Stimulated activated CD8-positive, alpha-beta memory T cell treated with anti-CD3 and anti-CD28 coated beads, Interleukin-15, amount 100 ng/mL, for 1 hour (primary cell): ENCODE data around the gene PAPSS1.
"Not testable (repeated sequence)": the region's sequence is repeated elsewhere in the genome, so short reads cannot be mapped to it uniquely, and the experiment has no call there.

Experiments
- DNase-seq: peaks from one replicate; pipeline ENCODE4 v3.0.0-alpha.2; 2020; ENCODE audit warnings: low read depth

PAPSS1 gene

DNA sequence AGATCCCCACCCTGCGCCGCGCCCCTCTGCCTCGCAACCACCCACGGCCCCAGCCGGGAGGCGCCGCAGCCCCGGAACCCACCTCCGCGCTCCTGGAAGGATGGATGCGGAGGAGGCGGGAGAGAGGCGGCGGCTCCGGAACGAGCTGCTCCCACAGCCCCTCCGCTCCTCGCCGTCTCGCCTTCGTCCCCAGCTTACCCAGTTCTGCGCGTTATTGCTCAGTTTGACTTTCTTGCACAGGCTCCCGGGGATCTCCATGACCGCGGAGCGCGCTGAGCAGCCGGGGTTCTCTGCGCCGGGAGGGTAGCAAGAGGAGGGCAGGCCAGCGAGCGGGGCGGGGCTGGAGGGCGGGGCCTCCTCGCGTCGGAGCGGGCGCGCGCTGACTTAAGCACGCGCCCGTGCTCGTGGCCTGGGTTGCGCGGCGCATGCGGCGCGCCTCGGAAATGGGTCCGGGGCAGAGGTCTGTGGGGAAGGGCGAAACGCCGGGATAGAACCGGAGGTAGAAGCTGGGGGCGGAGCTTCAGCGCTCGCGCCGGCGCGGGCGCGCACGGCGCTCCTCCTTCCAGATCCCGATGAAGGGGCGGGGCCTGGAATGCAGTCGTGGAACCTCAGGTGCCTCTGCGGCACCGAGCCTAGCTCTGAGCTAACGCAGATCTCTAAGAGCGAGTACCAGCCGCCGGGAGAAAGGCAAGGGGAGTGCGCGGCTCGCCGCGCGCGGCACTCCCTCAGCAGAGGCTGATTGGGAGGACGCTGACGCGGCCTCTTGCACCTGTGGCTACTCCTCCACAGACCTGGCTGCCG, at the start of gene PAPSS1:
TSS of gene PAPSS1 (minus strand) at position 313 of the 801 bp plus-strand sequence. CDS start at position 258, 55 bp downstream.
- peak; percentile 87 for DNase-seq

DNA sequence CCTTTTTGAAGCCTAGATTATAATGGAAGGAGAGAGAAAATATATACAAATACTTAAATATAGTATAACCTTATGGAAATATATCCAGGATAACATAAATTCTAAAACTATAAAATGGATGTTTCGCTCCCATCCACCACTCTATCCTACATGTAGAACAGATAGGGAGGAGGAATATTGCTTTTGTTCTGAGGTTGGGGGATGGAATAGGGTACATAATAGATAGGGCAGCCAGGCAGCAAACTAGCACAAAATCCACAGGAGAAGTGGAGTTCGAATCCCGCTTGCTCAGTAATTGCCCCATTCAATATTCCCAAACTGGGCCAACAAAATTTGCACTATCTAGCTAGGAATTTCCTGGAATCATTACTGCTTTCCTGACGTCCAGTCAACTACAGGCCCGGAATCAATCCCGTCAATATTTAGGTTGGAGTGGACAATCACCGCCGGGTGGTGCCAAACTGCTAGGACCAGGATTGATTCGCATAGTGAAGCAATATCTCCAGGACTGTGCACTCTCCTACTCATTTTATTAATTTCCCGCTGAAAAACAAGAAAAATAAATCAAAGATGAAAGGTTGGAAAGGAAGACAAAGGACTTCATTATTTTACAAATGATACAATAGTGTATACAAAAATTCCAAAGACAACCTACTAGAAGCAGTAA, 40.4 kb upstream of the PAPSS1 start:
- no peak for DNase-seq

DNA sequence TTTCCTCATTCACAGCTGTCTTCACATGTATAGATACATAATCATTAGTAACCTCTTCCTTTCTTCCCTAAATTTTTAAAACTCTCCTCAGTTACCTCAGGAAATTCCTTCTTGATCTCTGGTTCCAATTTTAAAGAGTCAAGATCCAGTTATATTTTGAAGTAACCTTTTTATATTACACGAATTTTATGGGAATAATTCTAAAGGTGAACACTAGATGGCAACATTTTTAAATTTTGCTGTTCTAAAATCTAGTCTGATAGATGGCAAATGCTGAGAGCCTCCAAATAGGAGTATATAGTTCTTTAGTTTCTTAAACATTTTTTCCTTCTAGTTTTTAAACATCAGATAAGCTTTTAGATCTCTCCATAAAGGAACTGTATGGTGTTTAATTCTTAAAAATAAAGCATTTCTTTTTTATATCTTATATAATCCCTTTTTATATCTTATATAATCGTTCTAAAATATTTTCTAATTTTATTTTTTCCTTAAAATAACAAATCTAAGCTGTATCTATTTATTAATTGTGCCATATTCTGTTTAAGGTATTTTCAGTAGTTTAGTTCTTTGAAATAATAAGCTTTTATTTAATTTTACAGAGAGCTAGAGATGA, 37.9 kb upstream of the PAPSS1 start:
- DNase-seq: no peak

DNA sequence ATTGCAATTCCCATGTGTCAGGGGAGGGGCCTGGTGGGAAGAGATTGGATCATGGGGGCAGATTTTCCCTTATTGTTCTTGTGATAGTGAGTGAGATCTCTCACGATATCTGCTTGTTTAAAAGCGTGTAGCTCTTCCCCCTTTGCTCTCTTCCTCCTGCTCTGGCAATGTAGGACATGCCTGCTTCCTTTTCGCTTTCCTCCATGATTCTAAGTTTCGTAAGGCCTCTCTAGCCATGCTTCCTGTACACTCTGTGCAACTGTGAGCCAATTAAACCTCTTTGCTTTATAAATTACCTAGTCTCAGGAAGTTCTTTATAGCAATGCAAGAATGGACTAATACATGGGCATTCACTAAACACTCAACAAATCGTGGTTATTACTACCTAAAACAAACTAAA, 37.2 kb upstream of the PAPSS1 start:
- no peak for DNase-seq

DNA sequence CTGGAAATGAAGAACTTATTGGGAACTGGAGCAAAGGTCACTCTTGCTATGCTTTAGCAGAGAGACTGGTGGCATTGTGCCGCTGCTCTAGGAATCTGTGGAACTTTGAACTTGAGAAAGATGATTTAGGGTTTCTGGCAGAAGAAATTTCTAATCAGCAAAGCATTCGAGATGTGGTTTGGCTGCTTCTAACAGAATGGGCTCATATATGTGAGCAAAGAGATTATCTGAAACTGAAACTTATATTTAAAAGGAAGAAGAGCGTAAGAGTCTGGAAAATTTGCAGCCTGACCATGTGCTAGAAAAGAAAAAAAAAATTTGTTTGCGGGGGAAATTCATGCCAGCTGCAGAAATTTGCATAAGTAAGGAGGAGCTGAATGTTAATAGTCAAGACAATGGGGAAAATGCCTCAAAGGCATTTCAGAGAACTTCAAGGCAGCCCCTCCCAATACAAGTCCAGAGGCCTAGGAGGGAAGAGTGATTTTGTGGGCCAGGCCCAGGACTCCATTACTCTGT, 35.9 kb upstream of the PAPSS1 start:
- DNase-seq: no peak

DNA sequence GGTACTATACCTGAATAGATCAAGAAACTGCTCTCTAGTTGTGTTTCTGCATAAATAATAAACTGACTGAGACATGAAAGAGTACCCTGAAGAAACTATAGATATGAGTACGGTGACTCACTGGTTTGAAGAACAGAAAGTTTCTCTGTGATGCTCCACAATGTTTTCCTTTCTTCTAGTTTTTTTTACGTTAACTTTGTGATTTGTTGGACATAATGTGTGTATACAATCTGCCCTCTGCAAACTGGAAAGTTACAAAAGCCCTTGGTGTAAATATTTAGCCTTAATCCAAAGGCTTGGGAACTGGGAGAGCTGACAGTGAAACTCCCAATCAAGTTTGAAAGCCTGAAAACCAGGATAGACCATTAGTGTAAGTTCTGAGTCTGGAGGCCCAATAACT, 31.6 kb upstream of the PAPSS1 start:
- DNase-seq: no peak

DNA sequence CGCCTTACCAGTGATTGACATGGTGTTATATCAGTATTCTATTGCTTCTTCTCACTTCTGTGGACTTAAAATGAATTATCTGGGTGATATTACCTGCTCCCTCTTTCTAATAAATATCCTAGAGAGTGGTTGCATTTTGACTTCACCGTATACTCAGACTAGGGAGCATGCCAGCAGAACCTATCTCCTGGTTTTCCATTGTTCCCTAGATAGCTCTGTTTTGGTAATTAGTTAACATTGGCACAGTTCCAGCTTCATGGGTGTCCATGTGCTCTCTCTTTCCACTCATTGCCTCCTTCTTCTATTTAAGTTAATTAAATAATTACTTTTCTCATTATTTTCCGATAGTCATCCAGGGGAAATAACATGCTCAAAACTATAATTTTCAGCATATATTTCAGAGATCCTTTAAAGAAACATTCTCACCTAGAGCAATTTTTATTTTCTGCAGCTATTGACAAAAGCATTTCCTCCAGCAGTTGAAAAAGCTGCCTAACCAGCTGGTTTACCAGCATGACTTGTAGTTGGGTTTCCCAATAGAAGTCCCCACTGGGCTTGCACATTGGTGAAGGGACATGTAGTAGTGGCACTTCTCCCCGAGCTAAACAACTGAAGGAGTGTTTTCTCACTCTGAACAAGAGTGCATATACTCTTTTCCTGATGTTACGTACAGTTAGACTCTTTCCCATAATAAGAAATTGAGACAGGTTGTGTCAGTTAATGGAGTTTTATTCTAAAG, 27.9 kb upstream of the PAPSS1 start:
- no peak for DNase-seq

DNA sequence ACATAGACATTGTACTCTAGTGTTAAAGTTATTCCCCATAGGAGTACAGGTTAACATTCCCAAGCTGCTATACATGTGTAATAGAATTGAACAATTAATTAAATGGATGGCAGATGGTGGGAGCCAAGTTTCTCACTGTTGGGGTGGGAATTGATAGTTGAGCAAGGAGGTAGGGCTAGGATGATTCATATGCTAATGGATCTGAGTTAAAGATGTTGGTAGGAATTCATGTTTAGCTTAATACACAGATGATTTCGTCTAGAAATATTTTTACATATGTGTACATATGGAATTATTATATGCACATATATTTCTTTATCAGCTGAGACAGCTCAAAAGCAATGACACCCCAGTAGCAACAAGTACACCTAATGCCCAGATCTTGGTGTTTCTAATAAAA, 26.1 kb upstream of the PAPSS1 start:
- no peak for DNase-seq

DNA sequence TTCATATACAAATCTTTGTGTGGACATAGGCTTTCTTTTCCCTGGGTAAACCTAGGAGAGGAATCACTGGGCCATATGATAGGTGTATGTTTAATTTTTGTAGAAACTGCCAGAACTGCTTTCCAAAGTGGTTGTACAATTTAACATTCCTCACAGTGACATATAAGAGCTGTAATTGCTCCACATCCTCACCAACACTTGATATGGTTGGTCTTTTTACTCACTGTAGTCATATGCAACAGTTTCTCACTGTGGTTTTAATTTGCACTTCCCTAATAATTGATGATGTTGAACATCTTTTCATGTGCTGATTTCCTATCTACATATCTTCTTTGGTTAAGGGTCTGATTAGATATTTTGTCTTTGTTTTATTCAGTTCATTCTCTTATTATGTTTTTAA, 24.5 kb upstream of the PAPSS1 start:
- no peak for DNase-seq

DNA sequence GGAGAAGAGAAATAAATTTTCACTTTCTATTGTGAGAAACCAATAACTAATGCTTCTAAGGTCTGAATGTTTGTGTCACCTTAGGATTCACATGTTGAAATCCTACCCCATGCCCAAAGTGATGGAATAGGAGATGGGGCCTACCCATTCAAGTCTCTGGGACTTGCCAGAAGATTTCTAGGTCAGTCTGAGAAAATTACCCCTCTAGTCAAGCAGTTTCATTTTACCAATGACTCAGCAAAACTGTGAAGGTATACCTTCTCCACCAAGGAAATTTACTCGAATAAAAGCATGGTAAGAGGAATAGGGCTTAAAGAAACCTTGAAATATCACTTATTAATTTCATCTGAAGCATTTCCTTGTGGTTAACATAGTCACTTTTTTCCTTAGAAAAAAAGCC, 23.5 kb upstream of the PAPSS1 start:
- DNase-seq: no peak

DNA sequence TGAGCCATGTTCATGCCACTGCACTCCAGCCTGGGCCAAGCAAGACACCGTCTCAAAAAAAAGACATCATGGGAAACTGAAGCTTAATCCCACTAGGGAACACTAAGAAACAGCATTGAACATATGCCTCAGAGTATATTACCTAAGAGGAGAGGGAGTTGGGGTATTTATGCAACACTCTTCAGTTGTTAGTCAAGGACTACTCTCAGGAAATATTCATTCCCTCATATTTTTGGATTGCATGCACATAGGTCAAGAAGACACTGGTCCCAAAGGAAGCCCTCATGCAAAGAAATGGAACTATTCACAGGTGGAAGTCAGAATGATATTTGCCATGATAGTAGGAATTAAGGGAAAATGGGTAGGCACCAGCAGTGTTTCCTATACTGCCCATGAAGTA, 22.8 kb upstream of the PAPSS1 start:
- no peak for DNase-seq

DNA sequence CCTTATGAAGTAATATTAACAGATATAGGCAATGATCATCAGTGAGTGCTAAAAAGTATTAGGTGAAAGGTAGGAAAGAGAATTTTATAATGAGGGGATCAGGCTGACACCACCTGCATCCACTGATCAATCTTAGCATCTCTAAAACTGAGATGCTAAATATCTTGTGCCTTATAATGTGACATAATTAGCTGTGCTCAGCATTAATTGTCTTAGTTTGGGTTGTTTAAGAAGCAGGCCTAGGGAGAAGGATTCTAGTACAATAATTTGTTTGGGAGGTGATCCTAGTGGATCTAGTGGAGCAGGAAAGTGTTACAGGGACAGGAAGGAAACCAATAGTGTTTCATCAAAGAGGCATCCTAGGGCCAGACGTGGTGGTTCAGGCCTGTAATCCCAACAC, 22.2 kb upstream of the PAPSS1 start:
- no peak for DNase-seq

DNA sequence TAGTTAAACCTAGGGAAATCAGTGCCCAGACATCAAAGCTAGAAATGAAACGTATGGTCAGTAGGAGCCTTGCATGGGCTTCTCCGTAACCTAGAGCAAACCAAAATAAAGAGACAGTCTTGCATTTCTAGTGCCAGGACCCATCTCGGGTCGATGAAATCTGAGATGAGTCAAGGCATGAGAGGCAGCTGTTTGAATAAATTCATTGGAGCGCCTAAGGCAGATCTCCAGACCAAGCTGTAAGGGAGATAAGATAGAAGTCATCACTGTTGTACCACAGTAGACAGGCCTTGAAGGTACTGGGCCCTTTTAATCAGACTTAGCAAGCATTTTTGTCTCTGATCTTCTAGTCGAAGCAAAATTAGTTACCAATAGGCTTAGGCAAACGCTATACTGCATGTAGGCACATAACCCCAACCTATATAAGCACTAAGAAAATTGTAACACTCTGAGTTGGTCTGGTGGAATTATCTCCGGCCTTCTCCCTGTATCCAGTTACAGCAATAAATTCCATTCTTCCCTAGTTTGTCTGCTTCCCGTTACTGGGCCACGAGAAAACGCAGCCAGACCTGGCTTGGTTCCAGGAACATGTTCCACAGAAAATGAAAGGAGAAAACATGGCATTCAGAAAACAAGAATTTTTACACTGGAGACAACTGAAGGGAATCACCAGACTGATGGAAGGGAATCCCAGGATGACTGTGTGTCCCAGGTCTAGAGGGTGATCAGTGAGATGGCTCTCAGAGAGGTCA, 21.1 kb upstream of the PAPSS1 start:
- no peak for DNase-seq

DNA sequence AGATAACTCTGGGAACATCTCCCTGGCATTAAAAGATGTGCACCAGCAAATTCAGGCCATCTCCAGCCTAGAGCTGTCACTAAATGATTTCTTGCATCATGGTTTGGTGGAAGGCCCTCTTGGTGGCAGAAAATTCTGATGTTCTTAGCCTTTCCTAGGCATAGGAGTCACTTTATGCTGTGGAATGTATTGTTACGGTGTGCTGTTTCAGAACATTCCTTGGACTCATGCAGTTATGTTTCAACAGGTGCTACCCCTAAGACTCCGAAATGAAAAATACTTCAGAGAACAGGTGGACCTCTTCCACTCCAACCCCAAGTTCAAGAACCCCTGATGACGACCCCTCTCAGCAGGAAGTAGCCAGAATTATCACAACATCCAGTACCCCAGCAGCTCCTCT, 20.3 kb upstream of the PAPSS1 start:
- no peak for DNase-seq

DNA sequence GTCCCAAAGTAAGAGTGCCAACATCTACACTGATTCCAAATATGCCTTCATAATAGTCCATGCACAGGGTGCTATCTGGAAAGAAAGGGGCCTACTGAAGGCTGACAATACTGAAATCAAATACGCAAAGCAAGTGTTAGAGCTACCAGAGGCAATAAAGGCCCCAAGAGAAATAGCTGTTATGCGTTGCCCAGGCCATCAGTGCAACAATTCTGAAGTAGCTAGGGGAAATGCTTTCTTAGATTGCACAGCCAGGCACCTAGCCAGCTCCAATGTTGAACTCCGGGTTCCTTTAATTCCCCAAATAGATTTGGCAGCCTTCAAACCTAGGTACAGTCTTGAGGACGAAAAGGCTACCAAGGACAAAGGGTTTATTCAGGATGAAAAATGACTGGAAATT, 17.4 kb upstream of the PAPSS1 start:
- DNase-seq: no peak

DNA sequence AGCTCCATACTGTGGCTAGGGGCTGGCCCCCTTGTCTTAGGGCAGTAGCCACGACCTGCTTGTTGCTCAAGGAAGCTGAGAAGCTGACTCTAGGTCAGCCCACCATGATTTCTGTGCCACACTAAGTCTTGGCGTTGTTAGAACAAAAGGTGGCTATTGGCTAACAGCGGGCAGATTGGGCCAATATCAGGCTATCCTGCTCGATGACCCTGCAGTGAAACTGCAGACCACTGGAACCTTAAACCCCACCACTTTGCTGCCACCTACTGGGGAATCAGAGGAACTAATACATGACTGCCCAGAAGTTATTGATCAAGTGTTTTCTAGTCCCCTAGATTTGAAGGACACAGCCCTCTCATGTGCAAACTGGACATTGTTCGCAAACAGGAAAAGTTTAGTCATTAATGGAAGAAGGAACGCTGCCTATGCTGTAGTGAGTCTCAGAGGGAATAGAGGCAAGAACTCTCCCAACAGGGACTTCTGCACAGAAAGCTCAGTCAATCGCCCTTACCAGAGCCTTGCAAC, 17.0 kb upstream of the PAPSS1 start:
- no peak for DNase-seq

DNA sequence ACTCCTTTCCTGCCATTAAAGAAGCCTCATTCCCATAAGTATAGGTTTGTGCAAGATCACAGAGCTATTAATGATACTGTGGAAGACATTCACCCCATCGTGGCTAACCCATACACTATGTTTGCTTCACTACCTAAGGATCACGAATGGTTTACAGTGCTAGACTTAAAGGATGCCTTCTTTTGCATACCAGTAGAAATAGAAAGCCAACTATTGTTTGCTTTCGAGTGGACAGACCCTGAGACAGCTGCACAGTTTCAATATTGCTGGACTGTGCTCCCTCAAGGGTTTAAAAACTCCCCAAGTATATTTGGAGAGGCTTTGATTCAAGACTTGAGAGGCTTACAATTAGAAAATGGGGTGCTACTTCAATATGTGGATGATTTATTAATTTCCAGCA, 16.0 kb upstream of the PAPSS1 start:
- no peak for DNase-seq

DNA sequence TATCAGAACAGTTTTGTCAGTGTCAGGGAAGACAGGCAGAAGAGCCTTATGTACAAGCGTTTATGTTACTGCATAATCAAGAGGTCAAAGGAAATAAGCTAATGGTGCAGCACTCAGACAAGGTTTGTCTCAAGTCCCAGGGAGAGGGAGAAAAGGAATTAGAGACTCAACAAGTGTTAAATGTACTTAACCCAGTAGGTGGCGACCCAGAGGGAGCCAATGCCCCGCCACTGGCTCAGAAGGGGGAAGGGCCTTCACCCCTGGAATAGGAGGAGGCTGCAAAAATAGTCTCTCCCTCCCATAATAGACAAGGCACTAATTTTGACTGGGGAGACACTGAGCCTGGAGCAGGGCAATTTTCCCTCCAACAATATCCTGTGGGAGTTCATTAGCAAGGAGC, 14.1 kb upstream of the PAPSS1 start:
- no peak for DNase-seq

DNA sequence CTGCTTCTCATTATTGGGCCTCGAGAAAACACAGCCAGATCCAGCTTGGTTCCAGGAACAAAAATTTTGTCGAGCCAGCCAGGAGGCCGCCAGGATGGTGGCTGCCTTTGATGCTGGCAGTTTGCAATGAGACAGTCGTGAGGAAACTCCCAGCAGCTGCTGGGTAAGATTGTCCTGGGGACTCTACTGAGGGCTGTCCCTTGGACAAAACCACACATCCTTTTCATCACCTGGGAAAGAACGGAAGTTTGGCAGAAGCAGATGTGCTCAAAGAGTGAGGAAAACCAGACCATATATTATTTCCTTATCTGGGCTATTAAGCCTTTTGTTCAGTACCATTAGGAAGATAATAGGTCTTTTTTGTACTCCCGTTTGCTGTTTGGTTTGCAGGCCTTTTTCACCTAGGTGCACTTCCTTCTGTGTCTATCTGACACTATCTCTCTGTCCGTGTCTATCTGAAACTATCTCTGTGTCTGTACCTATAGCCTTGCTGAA, 13.4 kb upstream of the PAPSS1 start:
- no peak for DNase-seq

DNA sequence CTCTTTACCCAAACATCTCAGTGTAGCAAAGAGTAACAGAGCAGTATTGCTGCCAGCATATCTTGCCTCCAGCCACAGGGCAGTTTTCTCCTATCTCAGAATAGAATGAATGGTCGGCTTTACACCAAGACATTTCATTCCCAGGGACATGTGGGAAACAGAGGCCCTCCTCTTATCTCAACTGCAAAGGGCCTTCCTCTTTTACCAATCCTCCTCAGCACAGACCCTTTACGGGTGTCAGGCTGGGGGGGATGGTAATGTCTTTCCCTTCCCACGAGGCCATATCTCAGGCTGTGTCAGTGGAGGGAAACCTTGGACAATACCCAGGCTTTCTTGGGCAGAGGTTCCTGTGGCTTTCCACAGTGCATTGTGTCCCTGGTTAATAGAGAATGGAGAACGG, 9.0 kb upstream of the PAPSS1 start:
- DNase-seq: not testable (repeated sequence)
